ENCODE data around the gene IGFN1. TPM values are rescaled to one million over a fixed set of nuclear protein-coding genes. Genes with fewer than 3 reads are reported as not detected.

IGFN1 gene
- total and polyA plus RNA-seq, 9 of the 15 experiments (the other 6 are each of a cell fraction or from before 2014, with no cell fraction given) = 0.04 TPM; not detected in 8

- POLR2A ChIA-PET = no interaction called here
- Histone ChIP-seq H3K79me2 (ENCODE audit: control insufficient read depth, insufficient read depth, low read length) (no peaks in the 10 kb centered on the region), H3K4me2 (ENCODE audit: insufficient read depth, low read length) (no peak overlapping the region), H3K27me3 (ENCODE audit: control insufficient read depth in 2 of 2, insufficient read depth in 2 of 2, low read length in 2 of 2) (peaks cover 17 to 53% of the 10 kb centered on the region in 2 experiments), H4K20me1 (replicated peaks; ENCODE audit: control insufficient read depth, insufficient read depth, low read length) (peaks cover 13% of the 10 kb centered on the region; the same call in 1 of the 2 replicates), H3K4me3 (no peak overlapping the region), H3K9me1 (ENCODE audit: control insufficient read depth, insufficient read depth, low read length) (no peaks in the 10 kb centered on the region), H3K9ac (ENCODE audit: insufficient read depth in 1 of 2, low read depth in 2 of 2, low read length in 2 of 2) (0 out of 4 replicates have a peak overlapping the region, but pooled peaks of 1 of the 2 experiments have one; percentile 27), H3K4me1 (replicated peaks in 1 of 2; ENCODE audit: control insufficient read depth in 2 of 2, insufficient read depth in 2 of 2, low read length in 2 of 2) (peaks cover 0 to 7% of the 10 kb centered on the region in 2 experiments; a peak in 1 of 5 replicates), H2AFZ (ENCODE audit: low read depth, low read length) (no peak overlapping the region), H3K27ac (ENCODE audit: extremely low read depth, low read depth, low read length) (no peak overlapping the region), H3K9me3 (replicated peaks; ENCODE audit: control insufficient read depth, insufficient read depth, low read depth, low read length) (no peaks in the 10 kb centered on the region), H3K36me3 (ENCODE audit: control insufficient read depth, insufficient read depth, low read length) (no peaks in the 10 kb centered on the region)
- BruUV-seq (replicated peaks) = no TSS peak
- CTCF ChIA-PET (ENCODE audit: low intra/inter-chr PET ratio) = no interaction called here
- FAIRE-seq = no peak
- DNase-seq (ENCODE audit: extremely low read depth in 1 of 4, low spot score in 3 of 4) = no peak
- 0% methylated on average over 6 of the region's 6 CpGs for WGBS (ENCODE audit: insufficient coverage, low coverage, missing lambda C conversion rate)
- ATAC-seq = no peak
- in situ Hi-C loops (cut with MboI) = no loop called here
- intact Hi-C loops (cut with micrococcal nuclease) = no loop called here
- TF ChIP-seq BDP1 (IDR thresholded peaks at IDR 0.05; ENCODE audit: insufficient read depth, insufficient read length) (no peak), ZNF444 (CRISPR knock-in tag; IDR thresholded peaks at IDR 0.05) (no peak), RAD51 (IDR thresholded peaks at IDR 0.05; ENCODE audit: borderline replicate concordance, low read depth) (no peak), CEBPG (CRISPR knock-in tag; IDR thresholded peaks at IDR 0.05) (no peak), CEBPG (tag; conservative IDR thresholded peaks at IDR 0.05 in 1 of 2, IDR thresholded peaks at IDR 0.05 in 1 of 2) (no peak), PHF21A (IDR thresholded peaks at IDR 0.05; ENCODE audit: borderline replicate concordance, low read depth) (no peak), ZNF41 (CRISPR knock-in tag; conservative IDR thresholded peaks at IDR 0.05) (no peak), ZNF699 (CRISPR knock-in tag; IDR thresholded peaks at IDR 0.05; ENCODE audit: insufficient replicate concordance) (no peak), JUND (IDR thresholded peaks at IDR 0.05; ENCODE audit: borderline replicate concordance, low read depth, low read length) (no peak), JUND (tag; IDR thresholded peaks at IDR 0.05; ENCODE audit: borderline replicate concordance, low read depth, low read length) (no peak), NKRF (IDR thresholded peaks at IDR 0.05; ENCODE audit: borderline replicate concordance) (no peak), FOS (IDR thresholded peaks at IDR 0.05; ENCODE audit: extremely low read depth, insufficient read length) (no peak), ERF (CRISPR knock-in tag; IDR thresholded peaks at IDR 0.05) (no peak), ELF2 (CRISPR knock-in tag; IDR thresholded peaks at IDR 0.05) (no peak), RHOXF2B (CRISPR knock-in tag; conservative IDR thresholded peaks at IDR 0.05) (no peak), ZNF175 (CRISPR knock-in tag; IDR thresholded peaks at IDR 0.05; ENCODE audit: low read depth) (no peak), ADNP (tag; IDR thresholded peaks at IDR 0.05) (no peak)
- TF ChIP-seq, protein P1, sequence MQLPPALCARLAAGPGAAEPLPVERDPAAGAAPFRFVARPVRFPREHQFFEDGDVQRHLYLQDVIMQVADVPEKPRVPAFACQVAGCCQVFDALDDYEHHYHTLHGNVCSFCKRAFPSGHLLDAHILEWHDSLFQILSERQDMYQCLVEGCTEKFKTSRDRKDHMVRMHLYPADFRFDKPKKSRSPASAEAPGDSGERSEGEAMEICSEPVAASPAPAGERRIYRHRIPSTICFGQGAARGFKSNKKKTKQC (CRISPR knock-in tag; IDR thresholded peaks at IDR 0.05) = no peak
- TF ChIP-seq, protein P2, sequence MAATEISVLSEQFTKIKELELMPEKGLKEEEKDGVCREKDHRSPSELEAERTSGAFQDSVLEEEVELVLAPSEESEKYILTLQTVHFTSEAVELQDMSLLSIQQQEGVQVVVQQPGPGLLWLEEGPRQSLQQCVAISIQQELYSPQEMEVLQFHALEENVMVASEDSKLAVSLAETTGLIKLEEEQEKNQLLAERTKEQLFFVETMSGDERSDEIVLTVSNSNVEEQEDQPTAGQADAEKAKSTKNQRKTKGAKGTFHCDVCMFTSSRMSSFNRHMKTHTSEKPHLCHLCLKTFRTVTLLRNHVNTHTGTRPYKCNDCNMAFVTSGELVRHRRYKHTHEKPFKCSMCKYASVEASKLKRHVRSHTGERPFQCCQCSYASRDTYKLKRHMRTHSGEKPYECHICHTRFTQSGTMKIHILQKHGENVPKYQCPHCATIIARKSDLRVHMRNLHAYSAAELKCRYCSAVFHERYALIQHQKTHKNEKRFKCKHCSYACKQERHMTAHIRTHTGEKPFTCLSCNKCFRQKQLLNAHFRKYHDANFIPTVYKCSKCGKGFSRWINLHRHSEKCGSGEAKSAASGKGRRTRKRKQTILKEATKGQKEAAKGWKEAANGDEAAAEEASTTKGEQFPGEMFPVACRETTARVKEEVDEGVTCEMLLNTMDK (IDR thresholded peaks at IDR 0.05; ENCODE audit: borderline replicate concordance, insufficient read depth, low read depth, low read length, poor library complexity, severe bottlenecking) = no peak
Observed at GRCh38 chr1:201213106-201213770, 22.6 kb downstream of the IGFN1 start.

Measured in K562 (cell line).